ENCODE measurements around the gene IL33.

DNA sequence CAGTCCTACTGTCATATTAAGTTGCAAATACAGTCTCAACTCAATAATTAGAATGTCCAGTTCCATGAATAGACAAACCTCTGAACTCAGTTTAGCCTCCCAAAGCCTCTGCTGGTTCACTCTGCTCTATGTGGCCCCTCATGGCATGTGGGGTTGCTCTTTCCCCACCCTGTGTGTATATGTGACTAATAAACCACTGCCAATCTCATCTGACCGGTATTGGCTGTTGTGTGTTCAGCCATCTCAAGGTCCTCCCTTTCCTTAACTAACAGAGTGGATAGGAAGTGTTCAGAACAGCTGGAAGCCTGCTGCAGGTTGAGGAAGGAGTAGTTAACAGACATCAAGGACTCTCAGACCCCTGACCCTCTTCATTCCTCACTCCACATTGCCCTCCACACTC is 55.3 kb downstream of the IL33 start:
- TF ChIP-seq, protein P1, sequence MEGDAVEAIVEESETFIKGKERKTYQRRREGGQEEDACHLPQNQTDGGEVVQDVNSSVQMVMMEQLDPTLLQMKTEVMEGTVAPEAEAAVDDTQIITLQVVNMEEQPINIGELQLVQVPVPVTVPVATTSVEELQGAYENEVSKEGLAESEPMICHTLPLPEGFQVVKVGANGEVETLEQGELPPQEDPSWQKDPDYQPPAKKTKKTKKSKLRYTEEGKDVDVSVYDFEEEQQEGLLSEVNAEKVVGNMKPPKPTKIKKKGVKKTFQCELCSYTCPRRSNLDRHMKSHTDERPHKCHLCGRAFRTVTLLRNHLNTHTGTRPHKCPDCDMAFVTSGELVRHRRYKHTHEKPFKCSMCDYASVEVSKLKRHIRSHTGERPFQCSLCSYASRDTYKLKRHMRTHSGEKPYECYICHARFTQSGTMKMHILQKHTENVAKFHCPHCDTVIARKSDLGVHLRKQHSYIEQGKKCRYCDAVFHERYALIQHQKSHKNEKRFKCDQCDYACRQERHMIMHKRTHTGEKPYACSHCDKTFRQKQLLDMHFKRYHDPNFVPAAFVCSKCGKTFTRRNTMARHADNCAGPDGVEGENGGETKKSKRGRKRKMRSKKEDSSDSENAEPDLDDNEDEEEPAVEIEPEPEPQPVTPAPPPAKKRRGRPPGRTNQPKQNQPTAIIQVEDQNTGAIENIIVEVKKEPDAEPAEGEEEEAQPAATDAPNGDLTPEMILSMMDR (IDR thresholded peaks at IDR 0.05) = no peak
- TF ChIP-seq EP300 (IDR thresholded peaks at IDR 0.05) = no peak
- TF ChIP-seq POLR2A (IDR thresholded peaks at IDR 0.05) = no peak

All from tibial nerve (tissue), 4 donors.